Right lobe of liver (tissue), 6 donors: Measurements from ENCODE around the gene FDPS. TPM values are rescaled to one million over a fixed set of nuclear protein-coding genes. Genes with fewer than 3 reads are reported as not detected.

Source experiments
- ATAC-seq, 4 donors: fragments of 200-7000 bp; cut with Tn5 transposase; one replicate each; pipeline ENCODE4 v1.9.1; 2020; ENCODE audit warnings: mild to moderate bottlenecking in 4 of 4, moderate library complexity in 4 of 4
- DNase-seq, 3 donors: peaks; one replicate each; pipeline ENCODE4 v3.0.0-alpha.2; 2020
- H3K27ac ChIP-seq, 3 donors: fragments of 200-600 bp; one replicate each; pipeline ENCODE4 v1.8.0; 2022
- H3K27me3 ChIP-seq, 2 donors: fragments of 200-600 bp; one replicate each; pipeline ENCODE4 v1.8.0; 2022
- H3K36me3 ChIP-seq, 4 donors: fragments of 200-600 bp; sonication (generic) in 1 of 4; one replicate each; pipeline versions ENCODE4 v1.5.1 to v1.8.0; 2017 to 2022; ENCODE audit warnings: control low read depth in 1 of 4
- H3K4me1 ChIP-seq, 4 donors: fragments of 200-600 bp; sonication (generic) in 1 of 4; one replicate each; pipeline versions ENCODE4 v1.5.1 to v1.8.0; 2017 to 2022; ENCODE audit warnings: control low read depth in 1 of 4
- H3K4me3 ChIP-seq, 3 donors: fragments of 200-600 bp; one replicate each; pipeline ENCODE4 v1.8.0; 2022
- H3K9me3 ChIP-seq, 4 donors: fragments of 200-600 bp; sonication (generic) in 1 of 4; one replicate each; pipeline versions ENCODE4 v1.5.1 to v1.8.0; 2017 to 2022; ENCODE audit warnings: control low read depth in 1 of 4
- CTCF ChIP-seq, 4 donors: fragments of 200-600 bp in 3 of 4; fragments of 450-650 bp in 1 of 4; IDR thresholded peaks; one replicate each; pipeline versions ENCODE4 v1.5.1 to v1.8.0; 2016 to 2022; ENCODE audit warnings: antibody characterized with exemption in 4 of 4, mild to moderate bottlenecking in 2 of 4
- POLR2A ChIP-seq: fragments of 450-650 bp; IDR thresholded peaks from one replicate; pipeline ENCODE4 v1.6.1; 2017; ENCODE audit warnings: antibody characterized with exemption, mild to moderate bottlenecking
- WGBS: methylation state at CpG from one replicate; pipeline ENCODE4 v1.1.6; 2018; ENCODE audit warnings: low coverage, low lambda C conversion rate; ENCODE audit not compliant: insufficient coverage; ENCODE audit errors: missing lambda C conversion rate; 5-methylcytosine and 5-hydroxymethylcytosine counted together
- intact Hi-C, 2 donors: fragments of 100-400 bp; cut with DNase I; formaldehyde crosslinking; loops; one replicate each; pipeline versions ENCODE4 v1.11.2 to v1.14.1; 2022
- total RNA-seq, 6 experiments: library from RNA; depleted of rRNA in 2 of 6; stranded (reverse); fragments of >200 nt in 2 of 6; fragmentation: NEBNext Ultra II Directional in 3 of 6; extraction: Animal tissue kit (Norgen Biotek cat#: 25700) in 3 of 6; gene quantifications; one replicate each; pipeline versions ENCODE4 v1.1.0 to v1.2.4, GENCODE V29; 2016 to 2023
- donor health status: DM: no; HTN: yes; CAD: no.
- donor health status: DM: no; HTN: no; CAD: no.
- donor health status: DM: no; HTN: no; CAD: no.
- donor health status: DM: no; HTN: yes; CAD: no.
- donor health status: DM: no; HTN: yes; CAD: no.

FDPS gene
- total RNA-seq, 6 experiments from 2014 or later: 51.1 to 236 (median 171) TPM

GRCh38 chr1:155316922-155317321 lies 8.3 kb downstream of the FDPS start:
- Histone ChIP-seq H3K4me1 (peaks cover 0 to 5% (median 0%) of the 10 kb centered on the region in 4 donors), H3K4me3 (no peak overlapping the region), H3K27ac (no peak overlapping the region), H3K36me3 (peaks cover 0 to 38% (median 0%) of the 10 kb centered on the region in 4 donors), H3K27me3 (no peaks in the 10 kb centered on the region), H3K9me3 (no peaks in the 10 kb centered on the region)
- intact Hi-C loops: no loop called here
- 49% methylated on average over 3 of the region's 3 CpGs for WGBS
- DNase-seq (no peak), ATAC-seq (no peak)
- TF ChIP-seq POLR2A (no peak), CTCF (IDR thresholded peaks at IDR 0.05) (no peak)

- peaks cover 0 to 13% (median 1%) of the 10 kb centered on the region in 4 donors for H3K4me1 ChIP-seq
- H3K27ac ChIP-seq: no peak overlapping the region
- DNase-seq (no peak), ATAC-seq (no peak)
- TF ChIP-seq CTCF (IDR thresholded peaks at IDR 0.05): no peak
- TF ChIP-seq POLR2A: no peak
- intact Hi-C loops: no loop called here
- no peaks in the 10 kb centered on the region for H3K27me3 ChIP-seq
- no peaks in the 10 kb centered on the region for H3K9me3 ChIP-seq
- no peak overlapping the region for H3K4me3 ChIP-seq
- WGBS: 94% methylated on average over 3 of the region's 9 CpGs
- peaks cover 0 to 26% (median 0%) of the 10 kb centered on the region in 4 donors for H3K36me3 ChIP-seq
Observed at GRCh38 chr1:155318082-155318481, 9.4 kb downstream of the FDPS start.

DNA sequence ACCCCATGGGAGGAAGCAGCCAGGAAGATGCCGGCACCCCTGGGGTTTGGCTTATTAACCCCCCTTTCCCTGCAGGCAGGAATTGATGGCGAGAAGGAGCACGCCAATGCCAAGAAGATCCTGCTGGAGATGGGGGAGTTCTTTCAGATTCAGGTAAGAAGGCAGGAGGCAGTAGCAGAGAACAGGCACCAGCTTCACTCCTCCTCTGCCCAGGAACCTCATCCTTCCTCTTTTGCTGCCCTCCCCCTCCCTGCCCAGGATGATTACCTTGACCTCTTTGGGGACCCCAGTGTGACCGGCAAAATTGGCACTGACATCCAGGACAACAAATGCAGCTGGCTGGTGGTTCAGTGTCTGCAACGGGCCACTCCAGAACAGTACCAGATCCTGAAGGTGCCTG lies 10.9 kb downstream of the FDPS start:
- 0% methylated on average over 1 of the region's 5 CpGs for WGBS
- ATAC-seq (no peak), DNase-seq (no peak)
- Histone ChIP-seq H3K4me1 (peaks cover 0 to 13% (median 1%) of the 10 kb centered on the region in 4 donors), H3K36me3 (peaks cover 0 to 21% (median 0%) of the 10 kb centered on the region in 4 donors), H3K4me3 (no peak overlapping the region), H3K9me3 (no peaks in the 10 kb centered on the region), H3K27me3 (no peaks in the 10 kb centered on the region), H3K27ac (no peak overlapping the region)
- intact Hi-C loops: no loop called here
- no peak for TF ChIP-seq POLR2A
- no peak for TF ChIP-seq CTCF (IDR thresholded peaks at IDR 0.05)

DNA sequence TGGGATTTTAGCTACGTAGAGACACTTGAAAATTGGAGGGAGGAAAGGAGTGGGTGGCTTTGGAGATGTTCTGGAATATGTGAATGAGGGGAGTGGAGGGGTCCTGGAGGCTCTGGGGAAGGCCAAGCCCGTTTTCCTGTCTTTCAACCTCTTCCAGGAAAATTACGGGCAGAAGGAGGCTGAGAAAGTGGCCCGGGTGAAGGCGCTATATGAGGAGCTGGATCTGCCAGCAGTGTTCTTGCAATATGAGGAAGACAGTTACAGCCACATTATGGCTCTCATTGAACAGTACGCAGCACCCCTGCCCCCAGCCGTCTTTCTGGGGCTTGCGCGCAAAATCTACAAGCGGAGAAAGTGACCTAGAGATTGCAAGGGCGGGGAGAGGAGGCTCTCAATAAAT lies 11.6 kb downstream of the FDPS start:
- Histone ChIP-seq H3K27ac (peak overlapping the region in 1 of 3 donors; percentile 29), H3K36me3 (peaks cover 0 to 21% (median 0%) of the 10 kb centered on the region in 4 donors), H3K9me3 (no peaks in the 10 kb centered on the region), H3K27me3 (no peaks in the 10 kb centered on the region), H3K4me1 (peaks cover 0 to 17% (median 1%) of the 10 kb centered on the region in 4 donors), H3K4me3 (peak overlapping the region in 1 of 3 donors; percentile 39)
- WGBS: 58% methylated on average over 9 of the region's 11 CpGs
- ATAC-seq: no peak
- intact Hi-C loops: loop anchor here (5.0 kb wide), 1 partner anchor 43 kb away; the partner anchor contains the start of gene HCN3 (in 2 of the 2)
- DNase-seq: no peak
- TF ChIP-seq CTCF (IDR thresholded peaks at IDR 0.05): no peak
- TF ChIP-seq POLR2A: no peak
